ENCODE data around the gene EXOSC10. TPM values are rescaled to one million over a fixed set of nuclear protein-coding genes. Genes with fewer than 3 reads are reported as not detected.
"Not testable (repeated sequence)": the region's sequence is repeated elsewhere in the genome, so short reads cannot be mapped to it uniquely, and the experiment has no call there.

EXOSC10 gene
- total and polyA plus RNA-seq, 2 experiments from 2014 or later = 55.5 to 72.9 TPM

- not testable (repeated sequence) for DNase-seq (ENCODE audit: low spot score); H3K4me3 Mint-ChIP-seq; H3K27me3 Mint-ChIP-seq (ENCODE audit: insufficient read depth, low read depth, poor library complexity); H3F3A ChIP-seq (replicated peaks; ENCODE audit: low read depth); H3K9me2 ChIP-seq (ENCODE audit: insufficient read depth); H3K36me3 Mint-ChIP-seq (ENCODE audit: low read depth); H3K27ac Mint-ChIP-seq; H3K27ac ChIP-seq (ENCODE audit: low read depth); H3K4me1 Mint-ChIP-seq; H3K27me3 ChIP-seq (ENCODE audit: insufficient read depth); ATAC-seq; H3K36me3 ChIP-seq (ENCODE audit: insufficient read depth); H2AFZ ChIP-seq; H3K4me3 ChIP-seq; H3K4me2 ChIP-seq; H3K79me2 ChIP-seq (replicated peaks; ENCODE audit: insufficient read depth); H3K9me3 Mint-ChIP-seq; H4K20me1 ChIP-seq (replicated peaks; ENCODE audit: insufficient read depth); H3K4me1 ChIP-seq (ENCODE audit: insufficient read depth)
These were observed 59.6 kb downstream of the EXOSC10 start for GRCh38 chr1:11040105-11040429.

GRCh38 chr1:11039351-11040104, 60.1 kb downstream of the EXOSC10 start:
- no peaks in the 10 kb centered on the region for H3K36me3 Mint-ChIP-seq (ENCODE audit: low read depth)
- DNase-seq (ENCODE audit: low spot score) (no peak), ATAC-seq (no peak)
- peaks cover 3% of the 10 kb centered on the region for H3K27me3 Mint-ChIP-seq (ENCODE audit: insufficient read depth, low read depth, poor library complexity)
- Histone ChIP-seq H3K9me2 (ENCODE audit: insufficient read depth) (no peaks in the 10 kb centered on the region), H3K79me2 (replicated peaks; ENCODE audit: insufficient read depth) (no peaks in the 10 kb centered on the region), H3K27me3 (ENCODE audit: insufficient read depth) (no peaks in the 10 kb centered on the region), H4K20me1 (replicated peaks; ENCODE audit: insufficient read depth) (no peaks in the 10 kb centered on the region), H3K36me3 (ENCODE audit: insufficient read depth) (no peaks in the 10 kb centered on the region), H3F3A (replicated peaks; ENCODE audit: low read depth) (no peaks in the 10 kb centered on the region), H3K4me3 (no peak overlapping the region), H3K27ac (ENCODE audit: low read depth) (no peak overlapping the region), H2AFZ (no peak overlapping the region), H3K4me2 (no peak overlapping the region), H3K4me1 (ENCODE audit: insufficient read depth) (no peaks in the 10 kb centered on the region)
- H3K9me3 Mint-ChIP-seq = no peaks in the 10 kb centered on the region
- H3K4me3 Mint-ChIP-seq = no peak overlapping the region
- H3K27ac Mint-ChIP-seq = no peak overlapping the region
- no peak for TF ChIP-seq JUNB (IDR thresholded peaks at IDR 0.05; ENCODE audit: unreplicated experiment)
- TF ChIP-seq STAT1 (IDR thresholded peaks at IDR 0.05; ENCODE audit: unreplicated experiment) = no peak
- TF ChIP-seq ZNF114 (CRISPR knock-in tag; IDR thresholded peaks at IDR 0.05) = no peak
- TF ChIP-seq ZNF331 (CRISPR knock-in tag; IDR thresholded peaks at IDR 0.05; ENCODE audit: low read depth) = no peak
- TF ChIP-seq EZH2phosphoT487 (IDR thresholded peaks at IDR 0.05; ENCODE audit: unreplicated experiment) = no peak
- no peak for TF ChIP-seq POLR2AphosphoS5 (IDR thresholded peaks at IDR 0.05; ENCODE audit: low read depth)
- no peaks in the 10 kb centered on the region for H3K4me1 Mint-ChIP-seq

GRCh38 chr1:11037740-11038182, 61.9 kb downstream of the EXOSC10 start:
- Mint-ChIP-seq H3K4me1 (no peaks in the 10 kb centered on the region), H3K27me3 (ENCODE audit: insufficient read depth, low read depth, poor library complexity) (peaks cover 8% of the 10 kb centered on the region), H3K36me3 (ENCODE audit: low read depth) (no peaks in the 10 kb centered on the region), H3K9me3 (no peaks in the 10 kb centered on the region), H3K27ac (no peak overlapping the region), H3K4me3 (no peak overlapping the region)
- DNase-seq (ENCODE audit: low spot score) (peak; percentile 93), ATAC-seq (peak; percentile 96)
- Histone ChIP-seq H3K9me2 (ENCODE audit: insufficient read depth) (no peaks in the 10 kb centered on the region), H3K4me1 (ENCODE audit: insufficient read depth) (no peaks in the 10 kb centered on the region), H3K27ac (ENCODE audit: low read depth) (no peak overlapping the region), H3K4me3 (no peak overlapping the region), H3K36me3 (ENCODE audit: insufficient read depth) (no peaks in the 10 kb centered on the region), H2AFZ (no peak overlapping the region), H3K79me2 (replicated peaks; ENCODE audit: insufficient read depth) (no peaks in the 10 kb centered on the region), H3K4me2 (no peak overlapping the region), H3F3A (replicated peaks; ENCODE audit: low read depth) (no peaks in the 10 kb centered on the region), H3K27me3 (ENCODE audit: insufficient read depth) (no peaks in the 10 kb centered on the region), H4K20me1 (replicated peaks; ENCODE audit: insufficient read depth) (no peaks in the 10 kb centered on the region)
- TF ChIP-seq CTCF (conservative IDR thresholded peaks at IDR 0.05; ENCODE audit: low read depth in 2 of 2) (peak; percentile 100), JUNB (IDR thresholded peaks at IDR 0.05; ENCODE audit: unreplicated experiment) (no peak), CREB1 (CRISPR knock-in tag; IDR thresholded peaks at IDR 0.05; ENCODE audit: low read depth) (no peak)

GRCh38 chr1:11037019-11037739, 62.5 kb downstream of the EXOSC10 start:
- not testable (repeated sequence) for H3F3A ChIP-seq (replicated peaks; ENCODE audit: low read depth); H3K4me1 Mint-ChIP-seq; H3K79me2 ChIP-seq (replicated peaks; ENCODE audit: insufficient read depth); H3K27ac Mint-ChIP-seq; H4K20me1 ChIP-seq (replicated peaks; ENCODE audit: insufficient read depth); H3K9me3 Mint-ChIP-seq; H3K4me2 ChIP-seq; DNase-seq (ENCODE audit: low spot score); ATAC-seq; H2AFZ ChIP-seq; H3K27me3 ChIP-seq (ENCODE audit: insufficient read depth); H3K4me1 ChIP-seq (ENCODE audit: insufficient read depth); H3K4me3 ChIP-seq; H3K9me2 ChIP-seq (ENCODE audit: insufficient read depth); H3K36me3 Mint-ChIP-seq (ENCODE audit: low read depth); H3K27me3 Mint-ChIP-seq (ENCODE audit: insufficient read depth, low read depth, poor library complexity); H3K36me3 ChIP-seq (ENCODE audit: insufficient read depth); H3K4me3 Mint-ChIP-seq; H3K27ac ChIP-seq (ENCODE audit: low read depth)
